MM.1S (cell line): ENCODE results near the gene KLHL5.

Source experiments
- DNase-seq: peaks from one replicate; pipeline ENCODE4 v3.0.0-alpha.2; 2015
- H2AFZ ChIP-seq: fragments of 300-600 bp; sonication (generic); 2 replicates; pipeline ENCODE4 v1.6.0; 2016; ENCODE audit warnings: antibody characterized with exemption, low read length
- H3F3A ChIP-seq: fragments of 300-600 bp; sonication (generic); 2 replicates; pipeline ENCODE4 v1.6.1; 2016; ENCODE audit warnings: mild to moderate bottlenecking, antibody characterized with exemption, low read length, moderate library complexity, mixed read lengths; ENCODE audit not compliant: insufficient read depth
- H3K27ac ChIP-seq: fragments of 300-600 bp; sonication (generic); 2 replicates; pipeline ENCODE4 v1.5.1; 2016; ENCODE audit warnings: mild to moderate bottlenecking, low read length
- H3K27me3 ChIP-seq: fragments of 300-600 bp; sonication (generic); replicated peaks from 2 replicates; pipeline ENCODE4 v1.6.0; 2016; ENCODE audit warnings: low read length; ENCODE audit not compliant: insufficient read depth
- H3K36me3 ChIP-seq: fragments of 300-600 bp; sonication (generic); replicated peaks from 2 replicates; pipeline ENCODE4 v1.6.1; 2016; ENCODE audit warnings: mild to moderate bottlenecking, low read length, mixed read lengths; ENCODE audit not compliant: insufficient read depth
- H3K4me1 ChIP-seq: fragments of 300-600 bp; sonication (generic); 2 replicates; pipeline ENCODE4 v1.6.1; 2016; ENCODE audit warnings: low read length, mixed read lengths
- H3K4me2 ChIP-seq: fragments of 300-600 bp; sonication (generic); 2 replicates; pipeline ENCODE4 v1.6.0; 2016; ENCODE audit warnings: low read depth, low read length
- H3K4me3 ChIP-seq: fragments of 300-600 bp; sonication (generic); 2 replicates; pipeline ENCODE4 v1.5.1; 2016; ENCODE audit warnings: low read length, mixed read lengths
- H3K79me2 ChIP-seq: fragments of 300-600 bp; sonication (generic); 2 replicates; pipeline ENCODE4 v1.6.1; 2016; ENCODE audit warnings: mixed run types, low read length, mixed read lengths
- H3K9ac ChIP-seq: fragments of 300-600 bp; sonication (generic); 2 replicates; pipeline ENCODE4 v1.6.1; 2016; ENCODE audit warnings: low read length, mixed read lengths
- H3K9me2 ChIP-seq: fragments of 300-600 bp; sonication (generic); replicated peaks from 2 replicates; pipeline ENCODE4 v1.6.1; 2016; ENCODE audit warnings: mild to moderate bottlenecking, low read length, mixed read lengths; ENCODE audit not compliant: insufficient read depth
- H3K9me3 ChIP-seq: fragments of 300-600 bp; sonication (generic); replicated peaks from 2 replicates; pipeline ENCODE4 v1.6.1; 2016; ENCODE audit warnings: mild to moderate bottlenecking, low read length, mixed read lengths; ENCODE audit not compliant: insufficient read depth
- H4K20me1 ChIP-seq: fragments of 300-600 bp; sonication (generic); 2 replicates; pipeline ENCODE4 v1.6.1; 2016; ENCODE audit warnings: mild to moderate bottlenecking, low read length, moderate library complexity, mixed read lengths; ENCODE audit not compliant: insufficient read depth
- EZH2 ChIP-seq: fragments of 300-600 bp; sonication (generic); optimal IDR thresholded peaks from 2 replicates; pipeline ENCODE3; 2017; ENCODE audit warnings: low read depth, mild to moderate bottlenecking, antibody characterized with exemption, low read length, mixed read lengths
- EZH2phosphoT487 ChIP-seq: fragments of 300-600 bp; sonication (generic); IDR thresholded peaks from 2 replicates; pipeline ENCODE4 v1.6.1; 2018; ENCODE audit warnings: antibody characterized with exemption, low read length
- TF ChIP-seq, protein P1 (sequence below): fragments of 300-600 bp; sonication (generic); IDR thresholded peaks from 2 replicates; pipeline ENCODE4 v1.5.1; 2016; ENCODE audit warnings: antibody characterized with exemption, low read length, mixed read lengths

Gene KLHL5

DNA sequence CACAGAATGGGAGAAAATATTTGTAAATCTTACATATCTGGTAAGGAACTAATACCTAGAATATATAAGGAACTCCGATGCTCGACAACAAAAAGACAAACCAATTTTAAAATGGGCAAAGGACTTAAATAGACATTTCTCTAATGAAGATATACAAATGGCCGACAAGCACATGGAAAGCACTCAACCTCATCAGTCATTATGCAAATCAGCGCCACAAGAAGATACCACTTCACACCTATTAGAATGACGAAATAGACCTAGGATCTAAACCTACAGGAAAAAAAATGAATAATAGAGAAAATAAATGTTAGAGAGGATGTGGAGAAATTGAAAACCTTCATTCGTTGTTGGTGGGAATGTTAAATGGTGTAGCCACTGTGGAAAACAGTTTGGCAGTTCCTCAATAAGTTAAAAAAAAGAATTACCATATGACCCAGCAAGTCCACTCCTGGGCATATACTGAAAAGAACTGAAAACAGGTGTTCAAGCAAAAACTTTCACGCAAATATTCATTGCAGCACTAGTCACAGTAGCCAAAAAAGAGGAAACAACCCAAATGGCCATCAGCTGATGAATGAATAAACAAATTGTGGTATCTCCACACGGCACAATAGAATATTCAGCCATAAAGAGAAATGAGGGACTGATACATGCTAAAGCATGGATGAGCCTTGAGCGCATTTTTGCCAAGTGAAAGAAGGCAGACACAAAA, 63.0 kb downstream of the KLHL5 start:
- TF ChIP-seq, protein P1, sequence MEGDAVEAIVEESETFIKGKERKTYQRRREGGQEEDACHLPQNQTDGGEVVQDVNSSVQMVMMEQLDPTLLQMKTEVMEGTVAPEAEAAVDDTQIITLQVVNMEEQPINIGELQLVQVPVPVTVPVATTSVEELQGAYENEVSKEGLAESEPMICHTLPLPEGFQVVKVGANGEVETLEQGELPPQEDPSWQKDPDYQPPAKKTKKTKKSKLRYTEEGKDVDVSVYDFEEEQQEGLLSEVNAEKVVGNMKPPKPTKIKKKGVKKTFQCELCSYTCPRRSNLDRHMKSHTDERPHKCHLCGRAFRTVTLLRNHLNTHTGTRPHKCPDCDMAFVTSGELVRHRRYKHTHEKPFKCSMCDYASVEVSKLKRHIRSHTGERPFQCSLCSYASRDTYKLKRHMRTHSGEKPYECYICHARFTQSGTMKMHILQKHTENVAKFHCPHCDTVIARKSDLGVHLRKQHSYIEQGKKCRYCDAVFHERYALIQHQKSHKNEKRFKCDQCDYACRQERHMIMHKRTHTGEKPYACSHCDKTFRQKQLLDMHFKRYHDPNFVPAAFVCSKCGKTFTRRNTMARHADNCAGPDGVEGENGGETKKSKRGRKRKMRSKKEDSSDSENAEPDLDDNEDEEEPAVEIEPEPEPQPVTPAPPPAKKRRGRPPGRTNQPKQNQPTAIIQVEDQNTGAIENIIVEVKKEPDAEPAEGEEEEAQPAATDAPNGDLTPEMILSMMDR, result no peak
- TF ChIP-seq EZH2 (no peak), EZH2phosphoT487 (no peak)
- H3K4me3 ChIP-seq, result no peak overlapping the region
- H3K4me2 ChIP-seq, result no peak overlapping the region
- H3K27me3 ChIP-seq, result no peaks in the 10 kb centered on the region
- no peaks in the 10 kb centered on the region for H3K9me3 ChIP-seq
- H3K27ac ChIP-seq, result no peak overlapping the region
- no peaks in the 10 kb centered on the region for H3K36me3 ChIP-seq
- H3K9me2 ChIP-seq, result no peaks in the 10 kb centered on the region
- no peak overlapping the region for H2AFZ ChIP-seq
- no peaks in the 10 kb centered on the region for H4K20me1 ChIP-seq
- no peaks in the 10 kb centered on the region for H3F3A ChIP-seq
- H3K79me2 ChIP-seq, result no peaks in the 10 kb centered on the region
- no peak overlapping the region for H3K9ac ChIP-seq
- H3K4me1 ChIP-seq, result no peaks in the 10 kb centered on the region
- no peak for DNase-seq

DNA sequence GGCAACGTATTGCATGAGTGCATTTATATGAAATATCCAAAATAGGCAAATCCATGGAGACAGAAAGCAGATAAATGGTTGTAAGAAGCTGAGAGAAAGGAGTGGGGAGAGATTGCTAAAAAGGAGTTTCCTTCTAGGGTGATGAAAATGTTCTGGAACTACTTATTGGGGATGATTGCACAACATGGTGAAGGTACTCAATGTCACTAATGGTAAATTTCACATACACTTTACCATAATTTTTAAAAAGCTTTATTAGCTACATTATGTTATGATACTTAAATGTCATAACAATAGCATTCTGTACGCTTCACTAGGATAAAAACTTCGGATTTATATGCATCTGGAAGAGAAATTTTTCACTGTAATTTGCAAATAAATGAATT, 63.6 kb downstream of the KLHL5 start:
- Histone ChIP-seq H3K4me1 (no peaks in the 10 kb centered on the region), H3K27me3 (no peaks in the 10 kb centered on the region), H4K20me1 (no peaks in the 10 kb centered on the region), H3K9me3 (no peaks in the 10 kb centered on the region), H3K36me3 (no peaks in the 10 kb centered on the region), H3K4me3 (no peak overlapping the region), H3K27ac (no peak overlapping the region), H2AFZ (no peak overlapping the region), H3F3A (no peaks in the 10 kb centered on the region), H3K9ac (no peak overlapping the region), H3K79me2 (no peaks in the 10 kb centered on the region), H3K4me2 (no peak overlapping the region), H3K9me2 (no peaks in the 10 kb centered on the region)
- TF ChIP-seq, protein P1, result no peak
- TF ChIP-seq EZH2 (no peak), EZH2phosphoT487 (no peak)
- no peak for DNase-seq

DNA sequence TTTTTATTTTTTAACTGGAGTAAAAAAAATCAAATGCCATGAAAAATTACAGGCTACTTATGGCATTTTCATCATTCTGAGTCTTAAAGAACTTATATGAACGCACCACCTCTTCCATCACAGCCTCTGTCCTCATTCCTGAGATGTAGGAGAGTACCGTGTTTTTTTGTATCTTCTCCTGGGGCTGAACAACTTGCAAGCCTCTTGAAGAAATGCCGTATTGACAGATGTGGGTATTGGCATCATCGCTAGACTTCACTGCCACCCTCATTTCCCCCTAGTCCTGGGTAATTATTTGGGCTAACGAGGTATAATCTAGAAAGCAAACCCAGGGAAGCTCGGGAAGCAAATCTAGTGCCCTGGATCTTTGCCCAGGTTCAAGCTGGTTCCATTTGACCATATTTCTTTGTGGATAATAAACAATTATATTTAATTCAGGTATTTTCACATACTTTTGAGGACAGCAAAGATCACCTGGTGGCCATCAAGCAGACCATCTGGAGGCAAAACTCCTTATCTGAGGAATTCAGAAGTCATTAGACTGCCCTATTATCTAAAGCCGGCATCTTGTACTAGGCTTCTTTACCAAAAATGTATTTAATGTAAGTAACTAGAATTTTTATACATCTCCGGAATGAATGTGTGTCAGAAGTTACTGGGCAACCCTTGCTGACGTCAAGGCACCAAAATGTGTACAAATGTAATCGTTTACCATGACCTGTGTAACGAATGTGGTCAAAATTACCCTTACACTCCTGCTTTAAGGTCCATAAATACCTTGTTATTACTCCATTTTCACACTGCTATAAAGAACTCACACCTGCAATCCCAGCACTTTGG, 64.4 kb downstream of the KLHL5 start:
- Histone ChIP-seq H3K4me2 (no peak overlapping the region), H3K27me3 (no peaks in the 10 kb centered on the region), H4K20me1 (no peaks in the 10 kb centered on the region), H3K36me3 (no peaks in the 10 kb centered on the region), H3K9ac (no peak overlapping the region), H3K4me3 (no peak overlapping the region), H3F3A (no peaks in the 10 kb centered on the region), H3K27ac (no peak overlapping the region), H3K4me1 (no peaks in the 10 kb centered on the region), H3K9me2 (no peaks in the 10 kb centered on the region), H3K9me3 (no peaks in the 10 kb centered on the region), H3K79me2 (no peaks in the 10 kb centered on the region), H2AFZ (no peak overlapping the region)
- TF ChIP-seq EZH2 (no peak), EZH2phosphoT487 (no peak)
- TF ChIP-seq, protein P1, result no peak
- no peak for DNase-seq
